Measurements from ENCODE around the gene ASB14.

The ASB14 gene

DNA sequence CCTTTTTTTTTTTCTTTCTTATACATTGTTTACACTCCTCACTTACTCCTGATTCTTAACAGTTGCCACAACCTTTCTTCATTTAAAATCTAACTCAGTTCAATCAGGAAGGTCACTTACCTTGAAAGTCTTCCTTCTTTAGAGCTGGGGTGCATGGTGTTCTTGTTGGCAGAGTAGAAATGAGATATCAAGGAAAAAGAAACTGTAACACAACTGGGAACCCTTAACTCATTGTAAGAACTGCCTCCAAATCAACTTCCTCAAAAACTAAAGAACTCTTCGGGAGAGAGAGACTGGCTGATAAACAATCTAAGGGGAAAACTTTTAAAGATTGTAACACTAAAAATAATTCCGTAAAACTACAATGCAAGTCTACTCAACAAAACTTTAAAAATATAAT, 66.3 kb downstream of the ASB14 start:
- no peak overlapping the region for H3K9ac ChIP-seq (ENCODE audit: low read length)
- no peaks in the 10 kb centered on the region for H3K36me3 ChIP-seq (ENCODE audit: low read length)
- H3K9me3 ChIP-seq (ENCODE audit: insufficient read depth, low read length) = no peaks in the 10 kb centered on the region
- TF ChIP-seq, protein P1, sequence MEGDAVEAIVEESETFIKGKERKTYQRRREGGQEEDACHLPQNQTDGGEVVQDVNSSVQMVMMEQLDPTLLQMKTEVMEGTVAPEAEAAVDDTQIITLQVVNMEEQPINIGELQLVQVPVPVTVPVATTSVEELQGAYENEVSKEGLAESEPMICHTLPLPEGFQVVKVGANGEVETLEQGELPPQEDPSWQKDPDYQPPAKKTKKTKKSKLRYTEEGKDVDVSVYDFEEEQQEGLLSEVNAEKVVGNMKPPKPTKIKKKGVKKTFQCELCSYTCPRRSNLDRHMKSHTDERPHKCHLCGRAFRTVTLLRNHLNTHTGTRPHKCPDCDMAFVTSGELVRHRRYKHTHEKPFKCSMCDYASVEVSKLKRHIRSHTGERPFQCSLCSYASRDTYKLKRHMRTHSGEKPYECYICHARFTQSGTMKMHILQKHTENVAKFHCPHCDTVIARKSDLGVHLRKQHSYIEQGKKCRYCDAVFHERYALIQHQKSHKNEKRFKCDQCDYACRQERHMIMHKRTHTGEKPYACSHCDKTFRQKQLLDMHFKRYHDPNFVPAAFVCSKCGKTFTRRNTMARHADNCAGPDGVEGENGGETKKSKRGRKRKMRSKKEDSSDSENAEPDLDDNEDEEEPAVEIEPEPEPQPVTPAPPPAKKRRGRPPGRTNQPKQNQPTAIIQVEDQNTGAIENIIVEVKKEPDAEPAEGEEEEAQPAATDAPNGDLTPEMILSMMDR (IDR thresholded peaks at IDR 0.05; ENCODE audit: insufficient read depth, low read length, poor library complexity, severe bottlenecking) = no peak
- no peak overlapping the region for H3K4me3 ChIP-seq (ENCODE audit: insufficient read depth, low read length, poor library complexity, severe bottlenecking)
- no peaks in the 10 kb centered on the region for H4K20me1 ChIP-seq (ENCODE audit: low read depth, low read length)
- H3K27ac ChIP-seq (ENCODE audit: low read depth, low read length) = no peak overlapping the region
- H2AFZ ChIP-seq (ENCODE audit: low read depth, low read length, severe bottlenecking) = peak overlapping the region; percentile 99
- peaks cover 33% of the 10 kb centered on the region for H3K79me2 ChIP-seq (ENCODE audit: insufficient read depth, low read length)
- H3K4me2 ChIP-seq (ENCODE audit: low read depth, low read length, poor library complexity, severe bottlenecking) = peak overlapping the region; percentile 95
- no peaks in the 10 kb centered on the region for H3K9me2 ChIP-seq (replicated peaks; ENCODE audit: insufficient read depth, low read length)
- peaks cover 23% of the 10 kb centered on the region for H3F3A ChIP-seq (ENCODE audit: insufficient read depth)
- no peaks in the 10 kb centered on the region for H3K27me3 ChIP-seq (ENCODE audit: low read length)

DNA sequence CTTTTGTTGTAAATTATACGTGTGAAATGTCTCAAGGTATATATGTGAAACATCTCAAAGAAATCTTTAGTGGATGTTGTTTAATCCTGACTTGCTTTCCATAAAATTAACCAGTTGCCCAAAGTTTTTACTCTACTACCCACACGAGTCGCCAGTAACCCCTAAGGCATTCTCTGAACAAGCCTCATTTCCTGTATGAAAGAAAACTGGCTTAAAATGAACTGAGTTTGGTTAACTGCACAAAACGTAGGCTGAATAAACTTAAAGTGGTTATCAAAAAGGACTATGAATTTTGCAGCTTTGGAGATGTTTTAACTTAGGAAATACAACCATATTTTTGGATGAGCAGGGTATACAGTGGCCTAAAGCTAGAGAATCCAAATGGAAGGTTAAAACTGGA, 67.6 kb downstream of the ASB14 start:
- Histone ChIP-seq H2AFZ (ENCODE audit: low read depth, low read length, severe bottlenecking) (no peak overlapping the region), H3K27ac (ENCODE audit: low read depth, low read length) (no peak overlapping the region), H3K9me3 (ENCODE audit: insufficient read depth, low read length) (no peaks in the 10 kb centered on the region), H3K9me2 (replicated peaks; ENCODE audit: insufficient read depth, low read length) (no peaks in the 10 kb centered on the region), H3K36me3 (ENCODE audit: low read length) (no peaks in the 10 kb centered on the region), H4K20me1 (ENCODE audit: low read depth, low read length) (no peaks in the 10 kb centered on the region), H3K27me3 (ENCODE audit: low read length) (no peaks in the 10 kb centered on the region), H3K9ac (ENCODE audit: low read length) (no peak overlapping the region), H3K4me3 (ENCODE audit: insufficient read depth, low read length, poor library complexity, severe bottlenecking) (no peak overlapping the region), H3K4me2 (ENCODE audit: low read depth, low read length, poor library complexity, severe bottlenecking) (no peak overlapping the region), H3K79me2 (ENCODE audit: insufficient read depth, low read length) (peaks cover 19% of the 10 kb centered on the region), H3F3A (ENCODE audit: insufficient read depth) (peaks cover 18% of the 10 kb centered on the region)
- TF ChIP-seq, protein P1 (IDR thresholded peaks at IDR 0.05; ENCODE audit: insufficient read depth, low read length, poor library complexity, severe bottlenecking) = no peak
- TF ChIP-seq EZH2phosphoT487 (conservative IDR thresholded peaks at IDR 0.05; ENCODE audit: low read length) = no peak

DNA sequence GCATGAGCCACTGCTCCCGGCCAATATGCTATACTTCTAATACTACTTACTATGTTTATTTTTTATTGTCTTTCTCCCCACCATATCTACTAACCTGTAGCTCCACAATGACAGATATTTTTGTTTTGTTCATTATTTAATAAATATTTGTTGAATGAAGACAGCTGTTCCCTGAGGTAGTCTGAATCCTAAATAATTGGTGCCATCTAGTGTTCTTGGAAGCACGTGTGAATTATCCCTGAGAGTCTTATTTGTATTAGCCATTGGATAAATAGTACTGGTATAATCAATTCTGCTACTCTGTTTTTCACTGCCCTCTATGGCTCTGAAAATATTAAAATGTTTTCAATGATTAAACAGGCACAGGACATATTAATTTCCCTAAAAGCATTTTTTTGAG, 70.6 kb downstream of the ASB14 start:
- Histone ChIP-seq H3K4me3 (ENCODE audit: insufficient read depth, low read length, poor library complexity, severe bottlenecking) (no peak overlapping the region), H2AFZ (ENCODE audit: low read depth, low read length, severe bottlenecking) (no peak overlapping the region)
- no peak for TF ChIP-seq EZH2phosphoT487 (conservative IDR thresholded peaks at IDR 0.05; ENCODE audit: low read length)
- TF ChIP-seq, protein P1 (IDR thresholded peaks at IDR 0.05; ENCODE audit: insufficient read depth, low read length, poor library complexity, severe bottlenecking) = no peak

More for the DNA sequence above, 70.6 kb downstream of the ASB14 start:
- H3K9ac ChIP-seq (ENCODE audit: low read length) = no peak overlapping the region
- no peaks in the 10 kb centered on the region for H3K79me2 ChIP-seq (ENCODE audit: insufficient read depth, low read length)
- no peak overlapping the region for H3K27ac ChIP-seq (ENCODE audit: low read depth, low read length)
- peaks cover 7% of the 10 kb centered on the region; the same call in 1 of the 2 replicates for H3F3A ChIP-seq (ENCODE audit: insufficient read depth)
- no peaks in the 10 kb centered on the region for H4K20me1 ChIP-seq (ENCODE audit: low read depth, low read length)
- H3K36me3 ChIP-seq (ENCODE audit: low read length) = no peaks in the 10 kb centered on the region
- H3K9me3 ChIP-seq (ENCODE audit: insufficient read depth, low read length) = no peaks in the 10 kb centered on the region
- no peaks in the 10 kb centered on the region for H3K9me2 ChIP-seq (replicated peaks; ENCODE audit: insufficient read depth, low read length)
- H3K27me3 ChIP-seq (ENCODE audit: low read length) = no peaks in the 10 kb centered on the region
- no peak overlapping the region for H3K4me2 ChIP-seq (ENCODE audit: low read depth, low read length, poor library complexity, severe bottlenecking)
